Hepatocyte (in vitro differentiated cells): ENCODE data around the gene TAS2R19. TPM values are rescaled to one million over a fixed set of nuclear protein-coding genes. Genes with fewer than 3 reads are reported as not detected.

Source experiments
- DNase-seq: peaks from one replicate; pipeline ENCODE4 v3.0.0-alpha.2; 2016; ENCODE audit warnings: low spot score
- H2AFZ ChIP-seq: fragments of 200-600 bp; sonication (generic); 2 replicates; pipeline ENCODE4 v1.6.0; 2016; ENCODE audit warnings: antibody characterized with exemption, mild to moderate bottlenecking
- H3K27ac ChIP-seq: fragments of 200-600 bp; sonication (generic); 2 replicates; pipeline ENCODE4 v1.5.1; 2016; ENCODE audit warnings: mild to moderate bottlenecking
- H3K27me3 ChIP-seq: fragments of 200-600 bp; sonication (generic); 2 replicates; pipeline ENCODE4 v1.6.1; 2016
- H3K36me3 ChIP-seq: fragments of 200-600 bp; sonication (generic); replicated peaks from 2 replicates; pipeline ENCODE4 v1.5.1; 2016; ENCODE audit warnings: low read depth; ENCODE audit not compliant: insufficient read depth
- H3K4me1 ChIP-seq: fragments of 200-600 bp; sonication (generic); 2 replicates; pipeline ENCODE4 v1.5.1; 2016; ENCODE audit warnings: mild to moderate bottlenecking, moderate library complexity; ENCODE audit not compliant: insufficient read depth
- H3K4me2 ChIP-seq: fragments of 200-600 bp; sonication (generic); 2 replicates; pipeline ENCODE4 v1.6.0; 2016
- H3K4me3 ChIP-seq: fragments of 200-600 bp; sonication (generic); 2 replicates; pipeline ENCODE4 v1.5.1; 2016; ENCODE audit warnings: mild to moderate bottlenecking
- H3K79me2 ChIP-seq: fragments of 200-600 bp; sonication (generic); 2 replicates; pipeline ENCODE4 v1.6.0; 2017; ENCODE audit warnings: mild to moderate bottlenecking
- H3K9me2 ChIP-seq: fragments of 200-600 bp; sonication (generic); replicated peaks from 2 replicates; pipeline ENCODE4 v1.6.0; 2017; ENCODE audit warnings: mild to moderate bottlenecking; ENCODE audit not compliant: insufficient read depth
- H3K9me3 ChIP-seq: fragments of 200-600 bp; sonication (generic); 2 replicates; pipeline ENCODE4 v1.5.1; 2016; ENCODE audit warnings: low read depth, mild to moderate bottlenecking
- H4K20me1 ChIP-seq: fragments of 200-600 bp; sonication (generic); 2 replicates; pipeline ENCODE4 v1.6.0; 2016; ENCODE audit warnings: mild to moderate bottlenecking; ENCODE audit not compliant: insufficient read depth, poor library complexity, severe bottlenecking
- CTCF ChIP-seq: fragments of 200-600 bp; sonication (generic); IDR thresholded peaks from 2 replicates; pipeline ENCODE4 v1.5.1; 2016; ENCODE audit warnings: antibody characterized with exemption, mild to moderate bottlenecking; ENCODE audit not compliant: poor library complexity
- EZH2 ChIP-seq: fragments of 200-600 bp; sonication (generic); IDR thresholded peaks from 2 replicates; pipeline ENCODE4 v1.6.1; 2016; ENCODE audit warnings: antibody characterized with exemption, mild to moderate bottlenecking, borderline replicate concordance
- EZH2phosphoT487 ChIP-seq: fragments of 200-600 bp; sonication (generic); IDR thresholded peaks from one replicate; pipeline ENCODE4 v1.6.1; 2018; ENCODE audit warnings: antibody characterized with exemption, mild to moderate bottlenecking, low read depth, moderate library complexity; ENCODE audit not compliant: unreplicated experiment, severe bottlenecking
- WGBS: methylation state at CpG from one replicate; pipeline ENCODE4 v1.1.6; 2016; ENCODE audit warnings: low lambda C conversion rate; ENCODE audit errors: missing lambda C conversion rate; 5-methylcytosine and 5-hydroxymethylcytosine counted together
- polyA plus RNA-seq: library from polyadenylated mRNA; unstranded; fragments of >200 nt; fragmentation: Nextera tagmentation; extraction: Ambion mirVana; gene quantifications from 2 replicates; pipeline ENCODE4 v1.2.1, GENCODE V29; 2016
- total RNA-seq: library from RNA; depleted of rRNA; stranded (reverse); fragments of >200 nt; gene quantifications from 2 replicates; pipeline ENCODE4 v1.2.3, GENCODE V29; 2014

Gene TAS2R19
- total and polyA plus RNA-seq, 2 experiments from 2014 or later, result 1.4 to 7.4 TPM

GRCh38 chr12:11023387-11023786, 967 bp upstream of the TAS2R19 start:
- Histone ChIP-seq H3K27me3 (no peaks in the 10 kb centered on the region), H3K4me2 (no peak overlapping the region), H3K36me3 (no peaks in the 10 kb centered on the region), H3K4me1 (no peaks in the 10 kb centered on the region), H3K9me3 (no peaks in the 10 kb centered on the region), H3K4me3 (no peak overlapping the region), H3K9me2 (no peaks in the 10 kb centered on the region), H3K27ac (no peak overlapping the region), H4K20me1 (no peaks in the 10 kb centered on the region), H3K79me2 (no peaks in the 10 kb centered on the region), H2AFZ (no peak overlapping the region)
- DNase-seq, result no peak
- WGBS, result 84% methylated on average over 2 of the region's 2 CpGs
- TF ChIP-seq EZH2phosphoT487, result no peak
- TF ChIP-seq CTCF, result no peak
- no peak for TF ChIP-seq EZH2

- Histone ChIP-seq H3K4me1 (peaks cover 4% of the 10 kb centered on the region), H3K4me3 (no peak overlapping the region), H3K27me3 (no peaks in the 10 kb centered on the region), H3K9me2 (no peaks in the 10 kb centered on the region), H3K9me3 (no peaks in the 10 kb centered on the region), H2AFZ (no peak overlapping the region), H3K79me2 (no peaks in the 10 kb centered on the region), H3K27ac (no peak overlapping the region), H3K4me2 (no peak overlapping the region), H3K36me3 (no peaks in the 10 kb centered on the region), H4K20me1 (no peaks in the 10 kb centered on the region)
- 97% methylated on average over 1 of the region's 1 CpG for WGBS
- no peak for DNase-seq
- TF ChIP-seq EZH2 (no peak), CTCF (no peak)
Measured at GRCh38 chr12:11016937-11017336, 5.5 kb downstream of the TAS2R19 start.

GRCh38 chr12:11015775-11016430, 6.5 kb downstream of the TAS2R19 start:
- 80% methylated on average over 4 of the region's 4 CpGs for WGBS
- H3K4me2 ChIP-seq, result peak overlapping the region; percentile 56
- H3K36me3 ChIP-seq, result no peaks in the 10 kb centered on the region
- no peaks in the 10 kb centered on the region for H3K9me3 ChIP-seq
- no peak overlapping the region for H3K4me3 ChIP-seq
- no peak overlapping the region for H2AFZ ChIP-seq
- no peaks in the 10 kb centered on the region for H3K9me2 ChIP-seq
- TF ChIP-seq EZH2phosphoT487 (no peak), CTCF (no peak), EZH2 (no peak)
- H3K79me2 ChIP-seq, result no peaks in the 10 kb centered on the region
- H3K27ac ChIP-seq, result peak overlapping the region; percentile 11
- H3K4me1 ChIP-seq, result peaks cover 4% of the 10 kb centered on the region
- no peaks in the 10 kb centered on the region for H3K27me3 ChIP-seq
- H4K20me1 ChIP-seq, result no peaks in the 10 kb centered on the region
- DNase-seq, result peak; percentile 49

- no peak overlapping the region for H2AFZ ChIP-seq
Measured at GRCh38 chr12:11014234-11014633, 8.2 kb downstream of the TAS2R19 start.

More at GRCh38 chr12:11014234-11014633, 8.2 kb downstream of the TAS2R19 start:
- Histone ChIP-seq H3K4me2 (no peak overlapping the region), H3K4me3 (no peak overlapping the region), H3K9me3 (no peaks in the 10 kb centered on the region), H3K79me2 (no peaks in the 10 kb centered on the region), H3K27me3 (no peaks in the 10 kb centered on the region), H4K20me1 (no peaks in the 10 kb centered on the region), H3K36me3 (no peaks in the 10 kb centered on the region), H3K9me2 (no peaks in the 10 kb centered on the region), H3K4me1 (peaks cover 4% of the 10 kb centered on the region), H3K27ac (no peak overlapping the region)
- TF ChIP-seq EZH2phosphoT487 (no peak), CTCF (no peak), EZH2 (no peak)
- DNase-seq, result no peak
